DMS114 treated with DMSO at 0.1 percent for 48 hours (cell line): ENCODE results near the gene VWA8.
"Not testable (repeated sequence)": the region's sequence is repeated elsewhere in the genome, so short reads cannot be mapped to it uniquely, and the experiment has no call there.

Source experiments
- DNase-seq: peaks from one replicate; lab custom pipeline; 2025; ENCODE audit not compliant: unreplicated experiment; lab: John Stamatoyannopoulos, UW

VWA8 gene

GRCh38 chr13:41811588-41812021 lies 149.3 kb downstream of the VWA8 start:
- DNase-seq = no peak

GRCh38 chr13:41809962-41810361 lies 150.9 kb downstream of the VWA8 start:
- DNase-seq = no peak

GRCh38 chr13:41803445-41803735 lies 157.5 kb downstream of the VWA8 start:
- DNase-seq = not testable (repeated sequence)

GRCh38 chr13:41802684-41803444 lies 158.0 kb downstream of the VWA8 start:
- DNase-seq = no peak

GRCh38 chr13:41802043-41802683 lies 158.7 kb downstream of the VWA8 start:
- no peak for DNase-seq

- no peak for DNase-seq
Observed at GRCh38 chr13:41791056-41791455, 169.9 kb downstream of the VWA8 start.

GRCh38 chr13:41788552-41788951 lies 172.4 kb downstream of the VWA8 start:
- no peak for DNase-seq

DNA sequence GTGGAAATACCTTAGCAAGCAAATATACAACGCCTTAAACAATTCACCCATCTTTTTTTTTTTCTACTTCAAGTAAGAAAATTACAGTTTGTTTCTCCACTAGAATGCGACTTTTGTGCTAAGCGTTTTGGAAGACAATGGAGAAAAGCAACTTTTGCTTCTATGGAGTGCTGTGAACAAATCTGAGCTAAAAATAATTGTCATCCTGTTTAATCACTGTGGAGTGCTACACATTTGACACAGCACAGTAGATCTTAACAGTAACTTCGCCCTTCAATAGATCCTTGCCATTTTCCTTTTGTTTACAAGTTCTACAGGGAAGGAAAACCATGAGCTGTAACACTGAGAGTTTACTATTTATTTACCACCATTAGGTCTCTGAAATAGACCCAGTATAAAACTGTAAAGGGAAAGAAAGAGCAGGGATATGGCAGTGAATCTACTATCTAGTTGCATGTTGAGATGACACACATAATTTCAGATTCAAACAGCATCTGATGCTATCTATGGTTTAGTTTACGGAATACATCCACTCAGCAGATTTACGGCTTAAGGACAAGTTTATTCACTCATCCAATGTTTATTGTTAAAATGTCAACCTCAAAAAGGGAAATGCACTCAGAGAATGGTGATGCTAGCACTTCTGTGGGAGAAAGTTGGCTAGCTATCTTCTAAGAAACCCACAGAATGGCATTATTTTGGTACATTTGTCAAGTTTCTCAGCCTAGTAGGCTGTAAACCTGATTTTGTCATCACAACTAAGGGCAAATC lies 175.3 kb downstream of the VWA8 start:
- no peak for DNase-seq

DNA sequence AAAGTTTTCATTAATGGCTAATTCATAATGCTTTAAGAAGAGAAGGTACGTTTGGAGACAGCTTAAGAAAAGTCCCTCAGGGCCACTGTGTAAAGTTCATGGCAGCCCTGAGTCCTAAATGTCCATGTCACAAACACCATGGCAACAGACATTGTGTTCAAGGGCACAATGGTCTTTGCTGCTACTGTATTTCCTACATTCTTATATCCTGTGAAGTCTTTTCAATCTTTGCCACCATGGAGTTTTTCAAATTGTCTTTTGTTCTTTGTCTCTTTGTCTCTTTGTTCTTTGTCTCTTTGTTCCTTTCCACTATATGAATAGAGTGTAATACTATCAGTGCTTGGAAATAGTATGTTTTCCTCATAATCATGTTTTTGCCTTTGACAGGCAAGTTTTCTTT lies 178.8 kb downstream of the VWA8 start:
- DNase-seq = no peak

DNA sequence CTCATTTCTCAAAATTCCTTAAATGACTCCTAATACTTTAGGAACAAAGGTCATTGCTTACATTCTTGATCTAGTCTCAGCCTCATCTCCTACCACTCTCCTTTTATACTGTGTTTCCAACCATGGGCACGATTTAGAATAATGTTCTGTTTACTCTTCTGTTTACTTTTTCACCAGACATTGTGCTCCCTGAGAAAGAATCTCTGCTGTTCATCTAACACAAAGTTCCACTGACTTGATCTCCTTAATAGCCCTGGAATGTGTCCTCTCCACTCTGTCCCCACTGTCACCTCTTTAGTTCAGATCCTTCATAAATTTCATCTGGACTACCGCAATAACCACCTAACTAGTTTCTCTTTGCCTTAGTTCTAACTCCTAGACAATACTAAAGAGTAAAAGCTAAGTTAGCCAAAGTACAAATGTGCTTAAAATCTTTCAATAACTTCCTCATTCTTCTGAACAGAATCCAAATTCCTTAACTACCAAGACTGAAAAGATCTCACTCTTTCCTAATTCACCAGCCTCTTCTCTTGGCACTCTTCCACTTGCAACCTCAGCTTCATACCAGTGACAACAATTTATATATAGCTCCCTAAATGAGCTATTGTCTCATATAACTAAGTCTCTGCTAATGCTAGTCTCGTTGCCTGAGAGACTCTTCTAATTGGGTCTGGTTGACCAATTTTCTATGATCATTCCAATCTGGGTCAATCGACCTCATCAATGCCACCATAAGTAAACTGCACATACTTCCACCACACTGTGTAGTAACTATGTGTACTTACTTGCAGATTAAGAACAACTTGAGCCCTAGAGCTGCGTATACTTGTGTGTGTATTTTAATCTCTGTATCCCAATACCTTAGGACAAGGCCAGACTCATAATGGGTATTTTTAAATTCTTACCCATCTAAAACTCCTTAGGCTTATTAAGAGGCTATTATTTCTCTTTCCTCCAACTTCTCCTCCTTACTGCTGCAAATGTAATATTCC lies 179.9 kb downstream of the VWA8 start:
- no peak for DNase-seq

- DNase-seq = no peak
Observed at GRCh38 chr13:41775251-41775650, 185.7 kb downstream of the VWA8 start.

DNA sequence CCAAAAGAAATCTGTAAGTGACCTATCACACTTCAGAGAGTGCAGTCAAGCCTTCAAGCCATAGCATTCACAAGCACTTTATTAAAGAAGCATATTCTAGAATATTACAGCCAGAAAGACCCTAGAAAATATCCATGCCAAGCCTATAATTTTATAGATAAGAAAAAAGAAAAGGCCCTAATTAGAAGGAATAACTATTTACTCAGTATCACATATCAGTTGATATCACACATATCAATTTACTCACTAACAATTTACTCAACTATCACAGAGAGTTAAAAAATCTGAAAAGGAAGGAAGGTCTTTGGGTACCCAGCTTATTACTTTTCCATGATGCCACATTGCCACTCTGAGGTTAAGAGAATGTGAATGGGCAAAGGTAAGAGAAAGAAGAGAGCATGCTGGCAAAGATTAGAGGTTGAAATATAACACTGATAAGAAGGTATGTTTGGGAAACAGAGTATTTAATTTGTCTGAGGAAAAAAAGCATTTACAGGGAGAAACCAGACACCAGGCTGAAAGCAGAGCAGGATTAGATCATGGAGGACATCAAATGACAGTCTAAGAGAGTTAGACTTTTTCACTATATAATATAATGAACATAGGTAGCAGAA lies 186.2 kb downstream of the VWA8 start:
- no peak for DNase-seq

DNA sequence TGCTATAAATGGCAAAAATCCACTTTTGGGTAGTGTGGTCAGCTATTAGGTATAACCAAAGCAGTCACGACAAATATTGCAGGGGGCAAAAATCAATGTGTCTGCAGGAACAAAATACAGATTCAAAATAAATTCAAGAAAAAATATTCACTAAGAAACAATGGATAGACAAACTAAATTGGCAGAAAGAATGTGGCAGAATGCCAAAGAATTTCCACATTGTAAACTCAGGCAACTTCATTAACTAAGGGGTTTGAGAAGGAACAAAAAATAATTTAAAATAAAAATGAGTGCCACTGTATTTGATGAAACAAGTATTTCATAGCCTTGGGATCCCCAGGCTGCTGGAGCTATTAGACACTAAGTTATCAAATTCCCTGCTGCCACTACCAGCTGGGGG lies 193.1 kb downstream of the VWA8 start:
- no peak for DNase-seq

GRCh38 chr13:41766439-41766838 lies 194.5 kb downstream of the VWA8 start:
- DNase-seq = no peak

- DNase-seq = no peak
Observed at GRCh38 chr13:41765813-41766212, 195.1 kb downstream of the VWA8 start.

- no peak for DNase-seq
Observed at GRCh38 chr13:41765020-41765419, 195.9 kb downstream of the VWA8 start.

DNA sequence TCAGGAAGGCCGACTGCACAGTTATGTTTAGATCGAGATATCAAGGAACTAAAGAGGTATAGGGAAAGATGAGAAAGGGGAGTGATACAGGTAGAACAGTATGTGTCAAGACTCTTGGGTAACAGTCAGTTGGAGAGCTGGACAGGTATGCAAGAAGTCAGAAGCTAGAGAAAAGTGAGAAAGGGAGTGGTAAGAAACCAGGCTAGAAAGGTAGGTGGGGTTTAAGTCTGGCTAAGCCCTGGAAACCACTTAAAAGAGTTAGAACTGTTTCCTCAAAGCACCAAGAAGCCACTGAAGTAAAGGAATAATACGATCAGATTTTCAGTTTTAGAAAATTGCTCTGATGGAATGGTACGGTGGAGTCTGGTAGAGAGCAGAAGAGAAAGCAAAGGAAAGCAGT lies 196.4 kb downstream of the VWA8 start:
- DNase-seq = no peak

DNA sequence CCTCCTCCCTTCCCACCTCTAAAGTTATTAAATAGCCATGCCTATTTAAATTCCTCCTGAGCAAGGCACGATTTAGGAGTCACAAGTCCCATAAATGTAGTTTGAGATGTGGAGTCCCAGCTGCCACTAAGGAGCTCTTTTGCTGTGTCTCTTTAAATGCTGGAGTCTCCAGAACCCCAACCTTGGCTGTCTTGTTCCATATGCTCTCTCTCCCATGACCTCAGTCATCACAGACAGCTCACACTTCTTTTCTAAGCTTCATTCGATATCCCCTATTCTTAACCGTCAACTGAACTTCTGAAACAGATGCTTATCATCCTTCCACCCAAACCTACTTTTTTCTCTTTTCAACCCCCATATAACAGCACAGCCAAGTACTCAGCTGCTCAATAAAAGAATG lies 197.1 kb downstream of the VWA8 start:
- no peak for DNase-seq

- no peak for DNase-seq
Observed at GRCh38 chr13:41762796-41763195, 198.1 kb downstream of the VWA8 start.

GRCh38 chr13:41756198-41756880 lies 204.6 kb downstream of the VWA8 start:
- DNase-seq = no peak
